Fibroblast of villous mesenchyme (primary cell): ENCODE measurements around the gene CAND2. TPM values are rescaled to one million over a fixed set of nuclear protein-coding genes. Genes with fewer than 3 reads are reported as not detected.

Experiments used
- DNase-seq: peaks from one replicate; pipeline ENCODE4 v3.0.0-alpha.2; 2010; ENCODE audit warnings: low read depth
- H3K4me3 ChIP-seq: 2 replicates; pipeline ENCODE4 v1.5.1; 2011; ENCODE audit warnings: low read depth, mild to moderate bottlenecking, low read length
- total RNA-seq: library from RNA; depleted of rRNA; stranded (reverse); fragments of >200 nt; gene quantifications from 2 replicates; pipeline ENCODE4 v1.2.3, GENCODE V29; 2012
- TF ChIP-seq, protein P1 (sequence below): IDR thresholded peaks from 2 replicates; pipeline ENCODE4 v1.5.1; 2012; ENCODE audit warnings: low read depth, mild to moderate bottlenecking, low read length; ENCODE audit not compliant: insufficient read depth

The CAND2 gene
- 4.7 and 6.1 TPM in 2 replicates for total RNA-seq

DNA sequence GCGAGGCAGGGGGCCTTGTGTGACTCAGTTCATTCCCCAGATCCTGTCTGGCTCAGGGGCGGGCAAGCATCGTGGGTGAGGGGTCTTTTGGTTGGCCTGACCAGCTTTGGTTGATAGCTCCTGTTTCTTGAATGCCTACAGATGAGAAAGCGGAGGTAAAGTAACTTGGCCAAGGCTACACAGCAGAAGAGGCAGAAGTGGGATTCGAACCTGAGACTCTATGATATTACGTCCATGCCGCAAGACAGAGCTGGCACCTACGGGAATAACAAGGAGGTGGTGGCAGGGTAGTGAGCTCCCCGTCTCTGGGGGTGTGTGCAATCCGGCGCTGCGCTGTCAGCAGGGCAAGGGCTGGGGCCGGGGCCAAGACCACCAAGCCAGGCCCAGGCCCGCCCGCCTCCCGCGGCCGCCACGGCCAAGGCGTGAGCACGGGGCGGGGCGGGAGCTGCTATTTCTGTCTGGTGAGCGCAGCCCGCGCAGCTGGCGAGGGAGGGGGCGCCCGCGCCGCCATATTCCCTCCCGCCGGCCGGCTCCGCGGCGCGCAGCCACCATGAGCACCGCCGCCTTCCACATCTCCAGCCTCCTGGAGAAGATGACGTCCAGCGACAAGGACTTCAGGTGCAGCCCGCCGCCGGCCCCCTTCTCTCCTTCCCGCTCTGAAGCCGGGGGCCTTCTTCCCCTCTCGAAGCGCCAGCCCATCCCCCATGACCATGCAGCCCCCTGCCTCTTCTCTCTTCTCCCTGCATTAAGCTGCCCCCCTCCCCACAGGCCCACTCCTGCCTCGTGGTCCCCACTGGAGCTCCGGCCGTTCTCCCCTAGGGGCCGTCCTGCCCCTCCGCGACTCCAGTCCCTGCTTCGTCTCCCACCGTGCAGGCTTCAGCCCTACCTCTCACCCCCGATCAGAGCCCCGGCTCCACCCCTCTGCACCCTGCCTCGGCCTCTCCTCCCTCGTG is at the start of gene CAND2:
CAND2 (plus strand) TSS at position 510 of the 953 bp plus-strand sequence; CDS start at position 551, 41 bp downstream.
- TF ChIP-seq, protein P1, sequence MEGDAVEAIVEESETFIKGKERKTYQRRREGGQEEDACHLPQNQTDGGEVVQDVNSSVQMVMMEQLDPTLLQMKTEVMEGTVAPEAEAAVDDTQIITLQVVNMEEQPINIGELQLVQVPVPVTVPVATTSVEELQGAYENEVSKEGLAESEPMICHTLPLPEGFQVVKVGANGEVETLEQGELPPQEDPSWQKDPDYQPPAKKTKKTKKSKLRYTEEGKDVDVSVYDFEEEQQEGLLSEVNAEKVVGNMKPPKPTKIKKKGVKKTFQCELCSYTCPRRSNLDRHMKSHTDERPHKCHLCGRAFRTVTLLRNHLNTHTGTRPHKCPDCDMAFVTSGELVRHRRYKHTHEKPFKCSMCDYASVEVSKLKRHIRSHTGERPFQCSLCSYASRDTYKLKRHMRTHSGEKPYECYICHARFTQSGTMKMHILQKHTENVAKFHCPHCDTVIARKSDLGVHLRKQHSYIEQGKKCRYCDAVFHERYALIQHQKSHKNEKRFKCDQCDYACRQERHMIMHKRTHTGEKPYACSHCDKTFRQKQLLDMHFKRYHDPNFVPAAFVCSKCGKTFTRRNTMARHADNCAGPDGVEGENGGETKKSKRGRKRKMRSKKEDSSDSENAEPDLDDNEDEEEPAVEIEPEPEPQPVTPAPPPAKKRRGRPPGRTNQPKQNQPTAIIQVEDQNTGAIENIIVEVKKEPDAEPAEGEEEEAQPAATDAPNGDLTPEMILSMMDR: no peak
- DNase-seq: peak; percentile 42
- H3K4me3 ChIP-seq: peak within 1 kb of the TSS; percentile 67

DNA sequence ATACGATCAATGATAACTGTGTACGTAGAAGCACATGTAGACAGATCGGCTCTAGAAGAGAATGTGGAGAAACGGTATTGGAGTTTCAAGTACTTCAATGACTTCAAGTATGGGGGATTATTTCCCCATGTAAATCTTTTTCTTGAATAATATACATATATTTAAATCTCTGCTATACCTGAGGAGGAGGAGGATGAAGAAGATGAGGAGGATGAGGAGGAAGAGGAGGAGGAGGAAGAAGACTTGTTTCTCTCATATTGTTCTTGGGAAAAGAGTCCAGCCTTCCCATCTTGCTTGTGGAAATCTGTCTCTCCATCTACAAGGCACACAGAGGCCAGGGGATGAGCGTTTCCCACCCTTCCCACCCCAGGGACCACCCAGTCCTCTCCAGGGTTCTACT is 48.0 kb upstream of the CAND2 start:
- no peak for DNase-seq
- TF ChIP-seq, protein P1: no peak
- H3K4me3 ChIP-seq: no peak overlapping the region

DNA sequence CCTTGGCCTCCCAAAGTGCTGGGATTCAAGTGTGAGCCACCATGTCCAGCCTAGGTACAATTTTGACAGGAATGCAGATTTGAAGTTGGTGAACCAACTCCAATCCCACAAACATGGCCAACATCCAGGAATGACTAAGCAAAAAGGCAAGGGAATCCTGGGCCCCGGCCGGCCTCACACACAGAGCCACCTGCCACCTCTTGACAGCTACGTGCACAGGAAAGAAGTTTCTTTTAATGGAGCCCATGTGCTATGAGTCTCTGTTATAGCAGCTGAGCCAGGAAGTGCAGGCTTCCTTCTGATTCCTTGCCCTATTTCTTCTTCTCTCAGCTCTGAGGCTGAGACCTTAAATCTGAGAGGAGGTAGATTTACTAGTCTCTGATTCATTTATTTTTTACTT is 46.3 kb upstream of the CAND2 start:
- TF ChIP-seq, protein P1: no peak
- no peak overlapping the region for H3K4me3 ChIP-seq
- DNase-seq: peak; percentile 69

DNA sequence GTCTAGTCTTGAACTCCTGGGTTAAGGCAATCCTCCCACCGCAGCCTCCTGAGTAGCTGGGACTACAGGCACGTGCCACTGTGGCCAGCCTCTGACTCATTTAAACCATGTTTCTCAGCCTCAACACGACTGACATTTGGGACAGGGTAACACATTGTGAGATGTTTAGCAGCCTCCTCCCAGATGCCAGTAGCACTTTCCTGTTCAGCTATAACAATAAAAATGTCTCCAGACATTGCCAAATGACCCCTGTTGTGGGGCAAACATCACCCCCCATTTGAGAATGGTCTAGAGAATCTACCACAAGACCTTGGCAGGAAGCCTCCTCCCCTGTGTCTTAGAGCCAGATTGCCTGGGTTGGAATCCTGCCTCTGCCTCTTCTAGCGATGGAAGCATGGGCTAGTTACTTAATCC is 45.8 kb upstream of the CAND2 start:
- H3K4me3 ChIP-seq: no peak overlapping the region
- DNase-seq: peak; percentile 76
- TF ChIP-seq, protein P1: no peak

DNA sequence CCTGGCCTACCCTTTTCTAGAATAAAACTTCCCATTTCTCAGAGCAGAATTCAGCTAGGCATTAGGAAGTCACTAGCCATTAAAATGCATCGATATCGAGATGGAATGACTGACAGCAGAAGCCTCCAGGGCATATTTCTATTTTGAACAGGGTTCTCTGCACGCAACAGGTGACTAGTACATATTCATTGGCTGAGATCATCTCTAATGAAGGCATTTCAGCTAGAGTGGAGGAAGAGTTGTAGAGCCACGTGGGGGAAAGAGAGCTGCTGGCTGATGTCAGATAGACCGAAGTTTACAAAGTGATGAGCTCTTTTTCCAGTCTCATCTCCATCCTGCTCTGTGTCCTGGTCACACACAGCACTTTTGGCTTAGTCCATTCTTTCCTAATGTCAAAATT is 44.9 kb upstream of the CAND2 start:
- TF ChIP-seq, protein P1: no peak
- no peak overlapping the region for H3K4me3 ChIP-seq
- no peak for DNase-seq

DNA sequence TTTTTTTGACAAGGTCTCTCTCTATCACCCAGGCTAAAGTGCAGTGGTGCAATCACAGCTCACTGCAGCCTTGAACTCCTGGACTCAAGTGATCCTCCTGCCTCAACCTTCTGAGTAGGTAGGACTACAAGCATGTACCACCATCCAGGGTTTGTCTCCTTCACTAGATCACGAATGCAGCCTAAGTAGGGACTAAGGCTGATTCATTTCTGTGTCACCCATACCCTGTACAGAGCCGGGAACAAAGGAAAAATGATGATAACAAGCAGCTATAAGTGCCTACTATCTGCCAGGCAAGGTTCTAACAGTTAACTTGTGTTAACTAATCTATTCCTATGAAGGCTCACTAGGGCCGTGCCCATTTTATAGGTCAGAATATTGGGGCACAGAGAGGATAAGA is 44.4 kb upstream of the CAND2 start:
- TF ChIP-seq, protein P1: no peak
- no peak for DNase-seq
- no peak overlapping the region for H3K4me3 ChIP-seq
